GM19025 (cell line): ENCODE data around the gene TIAM2.

Experiments
- ATAC-seq: cut with Tn5 transposase; IDR thresholded peaks from one replicate; pipeline ENCODE4 v1.9.1; 2021; ENCODE audit warnings: mild to moderate bottlenecking, low read depth, moderate library complexity; ENCODE audit not compliant: unreplicated experiment

Gene TIAM2

GRCh38 chr6:155021680-155022079 lies 26.6 kb downstream of the TIAM2 start:
- no peak for ATAC-seq

- no peak for ATAC-seq
Measured at GRCh38 chr6:155022721-155023120, 27.6 kb downstream of the TIAM2 start.

DNA sequence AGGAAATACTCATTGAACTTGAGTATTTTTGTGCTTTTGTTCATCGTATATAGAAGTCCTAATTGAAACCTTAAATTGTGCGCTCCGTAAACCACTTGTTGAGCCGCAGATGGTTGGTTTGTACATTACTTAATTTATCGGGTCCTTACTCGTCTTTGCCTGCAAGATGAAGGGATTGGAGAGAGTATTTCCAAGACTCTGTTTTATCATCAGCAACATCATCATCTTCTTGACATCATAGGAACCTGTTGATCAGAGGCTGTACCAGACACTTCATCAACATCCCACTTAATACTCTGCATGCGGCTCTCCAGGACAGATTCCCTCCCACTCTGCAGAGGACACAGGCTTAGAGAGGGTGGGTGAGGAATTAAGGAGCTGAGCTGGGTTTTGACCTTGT lies 28.6 kb downstream of the TIAM2 start:
- no peak for ATAC-seq

- no peak for ATAC-seq
Measured at GRCh38 chr6:155024391-155025027, 29.4 kb downstream of the TIAM2 start.

DNA sequence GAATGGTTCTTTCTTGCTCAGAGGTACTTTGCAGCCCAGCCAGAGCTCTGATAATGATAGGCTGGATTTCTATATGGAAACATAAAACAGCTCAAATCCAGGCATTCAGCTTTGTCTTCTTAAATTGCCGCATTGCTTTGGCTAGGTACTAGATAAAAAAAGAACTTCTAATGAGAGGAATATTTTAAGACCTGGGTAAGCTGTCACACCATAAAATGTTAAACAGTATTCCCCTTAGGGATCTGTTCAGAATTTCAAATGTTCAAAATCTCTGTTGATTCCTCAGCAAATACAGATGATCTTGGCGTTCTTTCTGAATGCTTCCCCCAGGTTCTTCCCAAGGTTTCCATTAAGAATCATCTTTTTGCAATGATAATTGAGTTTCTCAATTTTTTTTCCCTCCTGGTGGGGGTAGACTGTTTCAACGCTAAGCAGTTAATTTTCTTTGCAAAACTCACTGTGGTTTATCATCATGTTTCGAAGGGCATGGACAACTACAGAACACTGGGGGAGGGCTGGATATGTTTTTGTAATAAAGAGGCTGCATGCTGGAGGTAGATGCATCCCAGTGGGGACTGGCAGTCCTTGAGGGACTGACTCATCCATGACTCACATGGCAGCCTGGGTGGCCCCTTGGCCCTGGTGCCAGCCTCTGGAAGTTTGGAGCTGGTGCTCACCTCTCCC lies 31.0 kb downstream of the TIAM2 start:
- ATAC-seq = no peak

GRCh38 chr6:155026706-155027045 lies 31.6 kb downstream of the TIAM2 start:
- no peak for ATAC-seq

DNA sequence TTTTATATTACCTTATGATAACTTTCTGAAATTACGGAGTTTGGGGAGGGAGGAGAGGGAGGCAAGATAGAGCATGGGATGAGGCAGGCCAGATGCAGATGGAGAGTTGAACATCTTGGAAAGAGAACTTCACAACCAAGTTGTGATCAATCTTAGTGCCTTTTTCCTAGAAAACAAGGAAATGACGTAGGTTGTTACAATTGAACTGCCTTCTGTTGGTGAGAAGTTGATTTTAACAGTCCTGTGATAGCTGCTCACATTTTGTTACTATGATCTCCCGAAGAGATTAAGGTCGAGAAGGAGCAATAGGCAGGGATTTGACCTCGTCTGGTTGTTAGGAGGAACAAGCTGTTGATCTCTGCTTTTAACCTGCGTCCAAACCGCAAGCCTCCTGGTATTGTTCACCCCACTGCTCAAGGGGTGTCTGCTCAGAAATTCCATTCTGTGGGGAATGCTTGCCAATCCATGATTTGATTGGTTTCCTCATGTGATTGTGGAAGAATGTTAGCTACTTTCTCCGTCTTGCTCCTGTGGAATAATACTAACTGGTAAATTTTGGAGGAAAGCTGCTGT lies 35.1 kb downstream of the TIAM2 start:
- ATAC-seq = no peak

- ATAC-seq = no peak
Measured at GRCh38 chr6:155031091-155031490, 36.0 kb downstream of the TIAM2 start.

GRCh38 chr6:155033021-155033791 lies 38.1 kb downstream of the TIAM2 start:
- ATAC-seq = no peak

GRCh38 chr6:155036907-155037306 lies 41.8 kb downstream of the TIAM2 start:
- no peak for ATAC-seq

GRCh38 chr6:155038104-155038503 lies 43.0 kb downstream of the TIAM2 start:
- ATAC-seq = no peak

DNA sequence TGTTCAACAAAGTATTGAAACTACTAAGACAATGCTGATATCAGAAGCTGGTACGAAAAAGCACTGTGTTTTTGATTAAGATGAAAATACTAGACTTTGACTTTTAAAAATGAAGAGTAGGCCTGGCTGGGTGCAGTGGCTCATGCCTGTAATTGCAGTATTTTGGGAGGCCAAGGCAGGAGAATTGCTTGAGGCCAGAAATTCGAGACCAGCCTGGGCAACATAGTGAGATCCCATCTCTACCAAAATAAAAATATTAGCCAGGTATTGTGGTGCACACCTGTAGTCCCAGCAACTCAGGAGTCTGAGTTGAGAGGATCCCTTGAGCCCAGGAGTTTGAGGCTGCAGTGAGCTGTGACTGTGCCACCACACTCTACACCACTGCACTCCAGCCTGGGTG lies 43.4 kb downstream of the TIAM2 start:
- ATAC-seq = no peak

DNA sequence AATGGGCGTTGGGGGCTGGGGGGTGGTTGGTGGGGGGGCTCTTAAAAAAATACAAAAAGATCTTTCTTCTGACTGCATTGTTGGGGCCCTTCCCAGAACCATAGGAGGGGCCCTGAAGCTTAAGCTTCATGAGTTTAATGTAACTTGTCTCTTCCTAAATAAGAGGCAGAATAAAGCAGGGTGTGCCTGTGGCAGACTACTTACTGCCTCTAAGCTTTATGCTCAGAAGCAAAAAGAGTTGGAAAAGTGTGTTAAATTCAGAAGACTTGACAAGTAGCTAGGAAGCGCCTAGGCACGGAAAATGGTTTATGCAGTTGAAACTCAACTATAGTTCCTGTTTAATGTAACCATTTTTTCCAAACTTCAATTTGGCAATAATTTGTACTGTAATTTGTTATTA lies 44.5 kb downstream of the TIAM2 start:
- no peak for ATAC-seq

- ATAC-seq = no peak
Measured at GRCh38 chr6:155040154-155040553, 45.0 kb downstream of the TIAM2 start.

GRCh38 chr6:155040901-155041650 lies 46.0 kb downstream of the TIAM2 start:
- ATAC-seq = no peak

GRCh38 chr6:155041741-155042279 lies 46.7 kb downstream of the TIAM2 start:
- no peak for ATAC-seq

DNA sequence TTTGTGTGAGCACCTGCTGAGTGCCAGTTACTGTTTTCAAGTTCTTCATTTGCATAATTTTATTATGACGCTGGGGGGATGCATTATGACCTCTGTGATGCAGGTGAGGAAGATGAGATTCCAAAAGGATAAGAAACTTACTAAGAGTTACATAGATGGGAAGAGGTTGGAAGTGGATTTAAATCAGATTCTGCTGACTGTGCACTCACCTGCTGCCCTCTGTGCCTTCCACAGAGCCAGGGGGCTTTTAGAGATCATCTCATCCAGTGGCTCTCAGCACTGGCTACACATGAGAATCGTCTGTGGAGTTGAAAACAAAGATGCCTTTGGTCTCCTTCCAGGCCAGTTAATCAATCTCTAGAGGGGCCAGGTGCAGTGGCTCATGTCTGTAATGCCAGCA lies 47.9 kb downstream of the TIAM2 start:
- no peak for ATAC-seq

- no peak for ATAC-seq
Measured at GRCh38 chr6:155045561-155046404, 50.7 kb downstream of the TIAM2 start.

GRCh38 chr6:155047523-155047922 lies 52.4 kb downstream of the TIAM2 start:
- no peak for ATAC-seq

GRCh38 chr6:155050311-155050710 lies 55.2 kb downstream of the TIAM2 start:
- peak; percentile 58 for ATAC-seq
